Mesenchymal stem cell (in vitro differentiated cells and primary cell): ENCODE measurements around the gene ZNF160.

Experiments
- DNase-seq: peaks from one replicate; pipeline ENCODE4 v3.0.0-alpha.2; 2013
- H2AFZ ChIP-seq: one replicate; pipeline ENCODE4 v1.6.1; 2013; ENCODE audit warnings: low read depth, mild to moderate bottlenecking, control low read depth, inconsistent platforms, low read length, moderate library complexity
- H2AK5ac ChIP-seq: 2 replicates; pipeline ENCODE4 v1.6.1; 2013; ENCODE audit warnings: low read length, moderate library complexity, mild to moderate bottlenecking, inconsistent platforms; ENCODE audit not compliant: severe bottlenecking
- H2BK120ac ChIP-seq: one replicate; pipeline ENCODE4 v1.6.1; 2013; ENCODE audit warnings: low read depth, mild to moderate bottlenecking, inconsistent platforms, low read length, moderate library complexity
- H2BK12ac ChIP-seq, 2 experiments: one replicate each; pipeline ENCODE4 v1.6.1; 2013; ENCODE audit warnings: inconsistent platforms in 2 of 2, low read length in 2 of 2, mild to moderate bottlenecking in 2 of 2, moderate library complexity in 2 of 2, control low read depth in 1 of 2
- H2BK15ac ChIP-seq: one replicate; pipeline ENCODE4 v1.6.1; 2013; ENCODE audit warnings: mild to moderate bottlenecking, low read depth, inconsistent platforms; ENCODE audit not compliant: poor library complexity, severe bottlenecking
- H2BK5ac ChIP-seq: 2 replicates; pipeline ENCODE4 v1.6.1; 2013; ENCODE audit warnings: low read depth, mild to moderate bottlenecking, low read length, control low read depth, inconsistent platforms; ENCODE audit not compliant: poor library complexity, severe bottlenecking
- H3K14ac ChIP-seq, 2 experiments: one replicate each; pipeline ENCODE4 v1.6.1; 2013; ENCODE audit warnings: inconsistent platforms in 2 of 2, low read length in 2 of 2, control low read depth in 1 of 2, mild to moderate bottlenecking in 1 of 2, moderate library complexity in 1 of 2
- H3K18ac ChIP-seq, 2 experiments: one replicate each; pipeline ENCODE4 v1.6.1; 2013; ENCODE audit warnings: inconsistent platforms in 2 of 2, low read length in 2 of 2, control low read depth in 1 of 2, low read depth in 1 of 2, mild to moderate bottlenecking in 1 of 2
- H3K23ac ChIP-seq, 2 experiments: one replicate each; pipeline ENCODE4 v1.6.1; 2013; ENCODE audit warnings: inconsistent platforms in 2 of 2, low read length in 2 of 2, mild to moderate bottlenecking in 2 of 2, moderate library complexity in 2 of 2, control low read depth in 1 of 2
- H3K27ac ChIP-seq: 2 replicates; pipeline ENCODE4 v1.5.1; 2013; ENCODE audit warnings: mild to moderate bottlenecking, moderate library complexity, low read length, control low read depth, inconsistent platforms; ENCODE audit not compliant: poor library complexity, severe bottlenecking
- H3K27me3 ChIP-seq, 2 experiments: 2 replicates each; pipeline versions ENCODE4 v1.6.1 to v1.7.0; 2013; ENCODE audit warnings: low read length in 2 of 2, mild to moderate bottlenecking in 2 of 2, moderate library complexity in 2 of 2, control low read depth in 1 of 2, inconsistent platforms in 1 of 2; ENCODE audit not compliant: control insufficient read depth in 1 of 2, insufficient read depth in 1 of 2
- H3K36me3 ChIP-seq, 2 experiments: 2 replicates each; pipeline versions ENCODE4 v1.6.1 to v1.7.0; 2013; ENCODE audit warnings: low read length in 2 of 2, control low read depth in 1 of 2, inconsistent platforms in 1 of 2, low read depth in 1 of 2, mild to moderate bottlenecking in 1 of 2; ENCODE audit not compliant: insufficient read depth in 2 of 2, control insufficient read depth in 1 of 2
- H3K4ac ChIP-seq, 2 experiments: one replicate each; pipeline ENCODE4 v1.6.1; 2013; ENCODE audit warnings: inconsistent platforms in 2 of 2, low read length in 2 of 2, mild to moderate bottlenecking in 2 of 2, moderate library complexity in 2 of 2, control low read depth in 1 of 2, low read depth in 1 of 2
- H3K4me1 ChIP-seq: 2 replicates; pipeline ENCODE4 v1.6.1; 2013; ENCODE audit warnings: low read depth, low read length, control low read depth; ENCODE audit not compliant: control insufficient read depth, insufficient read depth
- H3K4me2 ChIP-seq: 2 replicates; pipeline ENCODE4 v1.6.1; 2013; ENCODE audit warnings: low read length, mild to moderate bottlenecking, inconsistent platforms; ENCODE audit not compliant: poor library complexity, severe bottlenecking
- H3K4me3 ChIP-seq, 2 experiments: 2 replicates each; pipeline versions ENCODE4 v1.5.1 to v1.7.0; 2013; ENCODE audit warnings: low read length in 2 of 2, mild to moderate bottlenecking in 2 of 2, control low read depth in 1 of 2, low read depth in 1 of 2; ENCODE audit not compliant: insufficient read depth in 1 of 2
- H3K79me1 ChIP-seq: replicated peaks from 2 replicates; pipeline ENCODE4 v1.6.1; 2013; ENCODE audit warnings: mild to moderate bottlenecking, control low read depth, low read length, inconsistent platforms; ENCODE audit not compliant: poor library complexity, severe bottlenecking
- H3K9ac ChIP-seq: 2 replicates; pipeline ENCODE4 v1.7.0; 2013; ENCODE audit warnings: mild to moderate bottlenecking, low read length, moderate library complexity
- H3K9me3 ChIP-seq: 2 replicates; pipeline ENCODE4 v1.7.0; 2013; ENCODE audit warnings: mild to moderate bottlenecking, low read length; ENCODE audit not compliant: control insufficient read depth
- H4K8ac ChIP-seq: one replicate; pipeline ENCODE4 v1.6.1; 2013; ENCODE audit warnings: inconsistent platforms, mild to moderate bottlenecking, low read length, moderate library complexity
- H4K91ac ChIP-seq: one replicate; pipeline ENCODE4 v1.6.1; 2013; ENCODE audit warnings: mild to moderate bottlenecking, low read length, inconsistent platforms
- WGBS: methylation state at CpG from one replicate; pipeline ENCODE4 v1.1.7; 2013; ENCODE audit warnings: mixed read lengths; 5-methylcytosine and 5-hydroxymethylcytosine counted together

Gene ZNF160

GRCh38 chr19:53047379-53047778, 55.8 kb downstream of the ZNF160 start:
- DNase-seq = no peak
- H3K27me3 ChIP-seq = no peaks in the 10 kb centered on the region
- no peak overlapping the region for H2BK15ac ChIP-seq
- no peak overlapping the region for H4K91ac ChIP-seq
- no peaks in the 10 kb centered on the region for H3K4me1 ChIP-seq
- no peak overlapping the region for H2BK120ac ChIP-seq
- H3K79me1 ChIP-seq = no peaks in the 10 kb centered on the region
- H3K9me3 ChIP-seq = peaks cover 36% of the 10 kb centered on the region
- H2AFZ ChIP-seq = no peak overlapping the region
- H4K8ac ChIP-seq = no peak overlapping the region
- H2BK5ac ChIP-seq = no peak overlapping the region
- WGBS = 97% methylated on average over 2 of the region's 2 CpGs
- no peak overlapping the region for H3K4me2 ChIP-seq
- no peak overlapping the region for H2BK12ac ChIP-seq
- no peak overlapping the region for H3K14ac ChIP-seq
- peak overlapping the region in 1 of 2 experiments; percentile 18 for H3K4me3 ChIP-seq
- no peak overlapping the region for H3K4ac ChIP-seq
- no peak overlapping the region for H3K18ac ChIP-seq
- no peak overlapping the region for H2AK5ac ChIP-seq
- no peak overlapping the region for H3K9ac ChIP-seq
- no peak overlapping the region for H3K23ac ChIP-seq
- H3K27ac ChIP-seq = no peak overlapping the region
- no peaks in the 10 kb centered on the region for H3K36me3 ChIP-seq

- WGBS = 82% methylated on average over 16 of the region's 16 CpGs
- no peaks in the 10 kb centered on the region for H3K36me3 ChIP-seq
- H4K8ac ChIP-seq = no peak overlapping the region
- no peak overlapping the region for H3K4me2 ChIP-seq
- peak overlapping the region; percentile 31 for H2BK5ac ChIP-seq
- peaks cover 41% of the 10 kb centered on the region for H3K9me3 ChIP-seq
- no peak overlapping the region for H3K4me3 ChIP-seq
- no peaks in the 10 kb centered on the region for H3K4me1 ChIP-seq
- H4K91ac ChIP-seq = no peak overlapping the region
- no peak overlapping the region for H2BK120ac ChIP-seq
- H2AK5ac ChIP-seq = no peak overlapping the region
- no peaks in the 10 kb centered on the region for H3K27me3 ChIP-seq
- H3K23ac ChIP-seq = no peak overlapping the region
- no peak overlapping the region for H3K27ac ChIP-seq
- no peak overlapping the region for H2BK12ac ChIP-seq
- H3K4ac ChIP-seq = no peak overlapping the region
- H3K9ac ChIP-seq = no peak overlapping the region
- H2BK15ac ChIP-seq = no peak overlapping the region
- no peak overlapping the region for H3K14ac ChIP-seq
- no peaks in the 10 kb centered on the region for H3K79me1 ChIP-seq
- no peak overlapping the region for H3K18ac ChIP-seq
- DNase-seq = no peak
- H2AFZ ChIP-seq = no peak overlapping the region
Observed at GRCh38 chr19:53045536-53045935, 57.7 kb downstream of the ZNF160 start.

GRCh38 chr19:53041366-53041765, 61.9 kb downstream of the ZNF160 start:
- no peak overlapping the region for H4K8ac ChIP-seq
- no peak overlapping the region for H2AFZ ChIP-seq
- H3K9me3 ChIP-seq = peaks cover 45% of the 10 kb centered on the region
- no peaks in the 10 kb centered on the region for H3K4me1 ChIP-seq
- H3K4me2 ChIP-seq = no peak overlapping the region
- H2BK12ac ChIP-seq = no peak overlapping the region
- H3K4me3 ChIP-seq = no peak overlapping the region
- no peak overlapping the region for H3K4ac ChIP-seq
- H3K9ac ChIP-seq = no peak overlapping the region
- H3K36me3 ChIP-seq = no peaks in the 10 kb centered on the region
- H2AK5ac ChIP-seq = no peak overlapping the region
- H4K91ac ChIP-seq = no peak overlapping the region
- no peak overlapping the region for H3K23ac ChIP-seq
- no peak overlapping the region for H2BK5ac ChIP-seq
- H3K14ac ChIP-seq = no peak overlapping the region
- H3K79me1 ChIP-seq = no peaks in the 10 kb centered on the region
- no peak overlapping the region for H2BK120ac ChIP-seq
- H3K27me3 ChIP-seq = no peaks in the 10 kb centered on the region
- no peak overlapping the region for H2BK15ac ChIP-seq
- H3K27ac ChIP-seq = no peak overlapping the region
- 88% methylated on average over 1 of the region's 1 CpG for WGBS
- no peak overlapping the region for H3K18ac ChIP-seq
- no peak for DNase-seq

- Histone ChIP-seq H3K18ac (no peak overlapping the region), H2AFZ (no peak overlapping the region), H3K14ac (no peak overlapping the region), H3K4me3 (peak overlapping the region in 1 of 2 experiments; percentile 76), H2BK12ac (no peak overlapping the region), H3K27me3 (no peaks in the 10 kb centered on the region), H2BK15ac (no peak overlapping the region), H2BK5ac (no peak overlapping the region), H3K4ac (no peak overlapping the region), H3K4me1 (no peaks in the 10 kb centered on the region), H3K27ac (no peak overlapping the region), H4K8ac (no peak overlapping the region), H3K9ac (peak overlapping the region; percentile 94), H3K9me3 (peaks cover 47% of the 10 kb centered on the region), H3K4me2 (no peak overlapping the region), H2AK5ac (no peak overlapping the region), H3K79me1 (no peaks in the 10 kb centered on the region), H4K91ac (no peak overlapping the region), H3K23ac (no peak overlapping the region), H2BK120ac (no peak overlapping the region), H3K36me3 (no peaks in the 10 kb centered on the region)
- 85% methylated on average over 51 of the region's 52 CpGs for WGBS
- DNase-seq = no peak
Observed at GRCh38 chr19:53037101-53038097, 65.8 kb downstream of the ZNF160 start.
